ENCODE data around the gene ZSCAN18. TPM values are rescaled to one million over a fixed set of nuclear protein-coding genes. Genes with fewer than 3 reads are reported as not detected.
A peak's percentile ranks its signal among the peaks of the same experiment; 100 is the strongest.
"Not testable (repeated sequence)": the region's sequence is repeated elsewhere in the genome, so short reads cannot be mapped to it uniquely, and the experiment has no call there.

Gene ZSCAN18
- total RNA-seq: 10.5 and 25.8 TPM in 2 replicates

GRCh38 chr19:58097781-58098681 lies at the start of gene ZSCAN18:
TSS of gene ZSCAN18 (minus strand) at chr19:58098231. CDS start at chr19:58090267, 7,964 bp downstream.
- peak; percentile 85 to 92 for DNase-seq (ENCODE audit: low read depth in 2 of 2)

DNA sequence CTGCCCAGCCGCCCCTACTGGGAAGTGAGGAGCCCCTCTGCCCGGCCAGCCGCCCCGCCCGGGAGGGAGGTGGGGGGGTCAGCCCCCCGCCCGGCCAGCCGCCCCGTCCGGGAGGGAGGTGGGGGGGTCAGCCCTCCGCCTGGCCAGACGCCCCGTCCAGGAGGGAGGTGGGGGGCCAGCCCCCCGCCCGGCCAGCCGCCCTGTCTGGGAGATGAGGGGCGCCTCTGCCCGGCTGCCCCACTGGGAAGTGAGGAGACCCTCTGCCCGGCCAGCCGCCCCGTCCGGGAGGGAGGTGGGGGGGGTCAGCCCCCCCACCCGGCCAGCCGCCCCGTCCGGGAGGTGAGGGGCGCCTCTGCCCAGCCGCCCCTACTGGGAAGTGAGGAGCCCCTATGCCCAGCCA lies 49.4 kb upstream of the ZSCAN18 start:
- not testable (repeated sequence) for DNase-seq (ENCODE audit: low read depth in 2 of 2)

GRCh38 chr19:58145849-58146248 lies 47.8 kb upstream of the ZSCAN18 start:
- DNase-seq (ENCODE audit: low read depth in 2 of 2): no peak

GRCh38 chr19:58134244-58134643 lies 36.2 kb upstream of the ZSCAN18 start:
- no peak for DNase-seq (ENCODE audit: low read depth in 2 of 2)

DNA sequence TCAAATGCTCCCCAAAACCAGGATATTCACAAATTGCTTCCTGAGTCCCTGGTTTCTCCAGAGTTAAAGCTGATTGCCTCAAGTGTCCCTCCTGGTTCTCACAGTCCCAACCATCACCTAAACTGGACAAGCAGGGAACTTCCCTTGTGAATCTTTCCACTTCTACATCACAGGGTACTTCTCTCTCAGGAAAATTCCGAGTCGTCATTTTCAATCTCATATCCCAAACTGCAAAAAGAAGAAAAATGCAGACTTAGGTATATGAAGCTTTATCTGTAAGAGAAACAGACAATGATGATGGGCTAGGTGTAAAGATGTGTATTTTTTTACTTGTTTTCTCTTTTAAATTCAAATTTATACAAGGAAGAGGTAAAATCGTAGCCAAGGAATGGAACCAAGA lies 31.3 kb upstream of the ZSCAN18 start:
- DNase-seq (ENCODE audit: low read depth in 2 of 2): no peak

- DNase-seq (ENCODE audit: low read depth in 2 of 2): no peak
These were observed 30.1 kb upstream of the ZSCAN18 start for GRCh38 chr19:58128041-58128685.

- no peak for DNase-seq (ENCODE audit: low read depth in 2 of 2)
These were observed 25.3 kb upstream of the ZSCAN18 start for GRCh38 chr19:58123354-58123753.

GRCh38 chr19:58118979-58119733 lies 21.1 kb upstream of the ZSCAN18 start:
- DNase-seq (ENCODE audit: low read depth in 2 of 2): no peak

GRCh38 chr19:58117841-58118575 lies 20.0 kb upstream of the ZSCAN18 start:
- no peak for DNase-seq (ENCODE audit: low read depth in 2 of 2)

- no peak for DNase-seq (ENCODE audit: low read depth in 2 of 2)
These were observed 10.5 kb upstream of the ZSCAN18 start for GRCh38 chr19:58108546-58108817.

DNA sequence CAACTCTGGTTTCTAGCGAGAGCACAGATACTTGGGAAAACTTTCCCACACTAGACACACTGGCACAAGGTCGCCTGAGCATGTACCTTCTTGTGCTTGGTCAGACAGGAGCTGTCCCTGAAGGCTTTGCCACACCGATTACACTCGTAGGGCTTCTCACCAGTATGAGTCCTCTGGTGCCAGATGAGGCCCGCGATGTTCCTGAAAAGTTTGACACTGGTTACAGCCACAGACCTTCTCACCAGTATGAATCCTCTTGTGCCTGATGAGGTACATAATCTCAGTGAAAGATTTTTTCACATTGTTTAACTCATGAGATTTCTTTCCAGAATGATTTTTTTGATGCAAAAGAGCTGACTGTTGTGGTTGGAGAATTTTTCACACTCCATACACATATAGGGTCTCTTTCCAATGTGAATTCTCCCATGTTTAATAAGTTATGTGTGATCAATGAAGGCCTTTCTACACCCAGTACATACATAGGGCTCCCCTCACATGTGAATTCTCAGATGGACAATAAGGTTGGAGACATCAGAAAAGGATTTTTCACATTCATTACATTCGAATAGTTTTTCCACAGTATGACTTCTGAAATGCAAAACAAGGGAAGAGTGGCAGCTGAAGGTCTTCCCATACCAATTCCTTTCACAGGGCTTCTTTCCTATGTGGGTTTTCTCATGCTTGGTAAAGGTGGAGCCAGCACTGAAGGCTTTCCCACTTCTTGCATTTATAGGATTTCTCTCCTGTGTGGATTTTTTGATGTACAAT lies 9.9 kb upstream of the ZSCAN18 start:
- DNase-seq (ENCODE audit: low read depth in 2 of 2): no peak

DNA sequence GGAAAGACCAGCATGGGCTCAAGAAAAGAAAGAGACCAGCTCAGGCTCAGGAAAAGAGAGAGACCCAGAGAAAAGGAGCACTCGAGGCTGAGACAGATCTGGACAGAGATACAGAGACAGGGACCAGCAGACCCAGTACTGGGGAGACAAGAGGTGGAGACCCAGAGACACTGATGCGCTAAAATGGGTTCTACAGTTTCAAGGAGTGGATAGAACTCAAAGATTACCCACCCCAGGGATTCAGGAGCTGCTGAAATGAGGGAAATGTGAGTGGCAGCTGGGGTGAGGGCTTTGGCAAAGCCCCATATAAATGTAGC lies 609 bp upstream of the ZSCAN18 start:
- DNase-seq (ENCODE audit: low read depth in 2 of 2): no peak

DNA sequence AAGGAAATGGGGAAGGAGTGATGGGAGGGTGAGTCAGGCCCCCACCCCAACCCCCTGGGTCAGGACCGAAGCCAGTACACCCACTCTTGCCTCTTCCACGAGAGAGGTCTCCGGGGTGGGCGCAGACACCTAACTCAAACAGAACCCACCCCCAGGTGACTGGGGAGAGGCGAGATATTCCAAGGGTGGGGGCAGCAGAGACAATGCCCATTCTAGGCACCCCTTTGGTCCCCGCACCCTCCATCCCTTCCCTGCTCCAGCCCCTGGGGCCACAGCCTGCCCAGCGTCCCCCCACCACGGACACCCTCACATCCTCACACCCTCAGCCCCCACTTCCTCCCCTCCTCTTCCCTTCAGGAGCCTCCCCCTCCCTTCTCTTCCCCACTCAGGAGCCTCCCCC lies 682 bp downstream of the ZSCAN18 start:
- no peak for DNase-seq (ENCODE audit: low read depth in 2 of 2)

DNA sequence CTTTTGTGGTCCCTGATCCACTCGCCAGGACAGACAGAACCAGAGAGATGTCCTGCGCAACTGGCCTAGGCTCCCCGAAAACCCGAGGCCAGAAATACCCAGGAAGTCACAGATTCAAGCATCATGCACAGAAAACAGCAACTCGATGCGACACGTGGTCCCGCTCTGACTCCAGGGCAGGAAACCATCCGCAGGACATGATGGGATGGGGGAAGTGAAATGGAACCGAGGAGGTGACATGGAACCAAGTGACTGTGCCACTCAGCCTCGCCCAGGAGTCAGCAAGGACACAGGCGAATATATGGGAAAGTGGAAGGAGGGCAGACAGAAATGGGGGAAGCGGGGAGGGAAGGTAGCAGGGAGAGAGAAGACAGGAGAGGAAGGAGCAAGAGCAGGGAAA lies 1.1 kb downstream of the ZSCAN18 start:
- DNase-seq (ENCODE audit: low read depth in 2 of 2): no peak

DNA sequence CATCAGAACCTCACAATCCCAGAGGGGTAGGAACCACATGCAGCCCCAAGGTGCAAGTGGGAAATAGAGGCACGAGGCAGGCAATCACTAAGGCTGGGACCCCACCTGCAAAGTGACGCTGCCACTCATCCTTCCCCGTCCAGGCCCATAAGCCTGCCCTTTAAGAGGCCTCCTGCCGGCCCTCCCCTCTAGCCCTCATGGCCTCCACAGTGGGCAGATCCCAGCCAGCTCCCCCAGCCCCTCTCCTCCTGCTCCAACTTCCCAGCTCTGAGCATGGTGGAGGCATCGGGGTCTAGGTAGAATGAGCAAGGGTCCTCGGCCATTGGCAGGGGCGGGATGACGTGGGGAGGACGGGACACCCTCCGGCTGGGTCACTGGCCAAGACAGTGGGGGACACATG lies 2.7 kb downstream of the ZSCAN18 start:
- DNase-seq (ENCODE audit: low read depth in 2 of 2): no peak

DNA sequence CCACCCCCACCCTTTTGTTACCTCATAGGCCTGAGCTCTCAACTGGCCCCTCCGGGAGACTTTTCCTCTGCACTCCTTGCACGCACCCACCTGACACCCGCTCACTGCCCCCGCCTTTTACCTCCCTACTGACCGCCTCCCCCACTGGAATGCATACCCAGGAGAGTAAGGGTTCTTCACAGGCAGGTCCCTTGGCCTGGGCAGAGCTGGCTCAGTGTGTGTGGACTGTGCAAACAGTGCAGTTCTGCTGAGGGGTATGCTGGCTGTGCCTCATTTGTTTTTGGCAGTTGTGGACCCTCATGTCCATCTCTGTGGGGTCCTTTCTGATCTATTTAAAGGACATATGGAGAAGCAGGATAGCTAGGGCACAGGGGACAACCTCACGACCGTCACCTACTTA lies 5.0 kb downstream of the ZSCAN18 start:
- no peak for DNase-seq (ENCODE audit: low read depth in 2 of 2)

DNA sequence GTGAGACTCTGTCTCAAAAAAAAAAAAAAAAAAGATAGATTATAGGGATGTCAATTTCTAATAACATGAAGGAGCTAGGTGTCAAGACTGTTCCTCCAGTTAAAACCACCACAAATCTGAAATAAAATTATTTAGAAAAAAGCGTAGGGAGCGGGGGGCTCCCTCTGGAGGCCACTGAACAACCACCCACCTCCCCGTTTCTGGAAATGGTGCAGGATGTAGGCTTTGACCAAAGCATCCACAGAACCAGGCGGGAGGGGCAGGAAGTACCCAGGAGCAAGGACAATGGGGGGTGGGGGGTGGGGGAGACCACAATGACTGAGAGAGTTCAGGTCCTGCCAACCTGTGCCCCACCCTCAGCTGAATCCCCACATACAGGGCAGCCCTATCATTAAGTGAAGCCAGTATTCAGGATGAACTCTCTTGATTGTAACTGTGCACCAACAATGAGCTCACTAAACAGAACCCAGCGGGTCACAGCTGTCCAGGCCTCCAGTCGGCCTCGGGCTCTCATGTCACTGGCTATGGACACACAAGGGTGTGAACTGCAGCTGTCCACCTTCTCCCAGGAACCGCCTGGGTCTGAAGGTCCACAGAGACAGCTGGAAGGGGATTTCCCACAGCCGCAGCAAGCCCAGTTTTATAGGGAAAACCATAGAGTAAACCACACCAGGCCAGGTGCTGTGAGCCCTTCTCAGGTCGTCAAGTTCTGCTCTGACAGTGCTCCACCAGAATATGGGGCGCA lies 6.6 kb downstream of the ZSCAN18 start:
- no peak for DNase-seq (ENCODE audit: low read depth in 2 of 2)

GRCh38 chr19:58089846-58090245 lies 8.2 kb downstream of the ZSCAN18 start:
- DNase-seq (ENCODE audit: low read depth in 2 of 2): no peak

DNA sequence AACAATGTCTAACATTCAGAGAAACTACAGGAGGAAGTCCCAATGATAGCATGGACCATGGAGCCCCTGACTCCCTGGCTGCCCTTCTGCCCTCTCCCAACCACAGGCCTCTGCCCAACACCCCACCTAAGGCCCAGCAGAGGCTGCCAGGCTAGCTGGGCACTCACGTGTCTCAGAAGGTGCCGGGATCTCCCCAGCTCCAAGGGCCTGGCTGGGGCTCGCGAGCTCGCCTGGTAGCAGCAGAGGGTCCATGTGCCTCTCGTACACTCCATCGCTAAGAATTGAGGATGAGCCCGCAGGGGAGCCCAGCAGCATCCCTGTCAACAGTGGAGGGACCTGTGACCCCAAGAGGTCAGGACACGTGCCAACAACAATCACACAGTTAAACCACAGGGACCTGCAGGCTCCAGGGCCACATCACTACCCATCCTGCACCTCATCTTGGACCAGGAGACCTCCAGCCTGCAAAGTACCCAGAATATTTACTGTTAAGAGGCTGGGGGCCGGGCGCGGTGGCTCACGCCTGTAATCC lies 9.4 kb downstream of the ZSCAN18 start:
- no peak for DNase-seq (ENCODE audit: low read depth in 2 of 2)
